ENCODE measurements around the gene INPP5F. TPM values are rescaled to one million over a fixed set of nuclear protein-coding genes. Genes with fewer than 3 reads are reported as not detected.

Gene INPP5F
- total and polyA plus RNA-seq, 2 of the 13 experiments (the other 11 are each of a cell fraction or from before 2014, with no cell fraction given), result 12.5 to 15.7 TPM

GRCh38 chr10:119713744-119714483 is 11.9 kb upstream of the INPP5F start:
- Histone ChIP-seq H3K27me3 (ENCODE audit: control insufficient read depth in 1 of 2, insufficient read depth in 2 of 2, low read length in 2 of 2) (no peaks in the 10 kb centered on the region), H3K4me2 (ENCODE audit: low read depth, low read length) (no peak overlapping the region), H3K4me3 (replicated peaks in 1 of 3; ENCODE audit: insufficient read depth in 1 of 3, low read depth in 2 of 3, low read length in 3 of 3) (no peak overlapping the region), H4K20me1 (ENCODE audit: insufficient read depth, low read length) (no peaks in the 10 kb centered on the region), H2AFZ (ENCODE audit: low read length) (no peak overlapping the region), H3K9me3 (ENCODE audit: low read length) (no peaks in the 10 kb centered on the region), H3K27ac (ENCODE audit: extremely low read length, insufficient read depth, low read length) (no peak overlapping the region), H3K9ac (ENCODE audit: insufficient read depth, low read depth, low read length) (no peak overlapping the region), H3K4me1 (ENCODE audit: insufficient read depth, low read length) (peaks cover 25% of the 10 kb centered on the region), H3K79me2 (ENCODE audit: insufficient read depth, low read length) (no peaks in the 10 kb centered on the region), H3K36me3 (replicated peaks in 1 of 2; ENCODE audit: control insufficient read depth in 1 of 2, insufficient read depth in 2 of 2, low read length in 2 of 2) (no peaks in the 10 kb centered on the region)
- intact Hi-C loops (cut with micrococcal nuclease; ENCODE audit: unreplicated experiment), result no loop called here
- POLR2A ChIA-PET, result interaction anchor here (1.5 kb wide), 1 partner anchor 12 kb away, joined by 4 read pairs; the partner anchor contains the start of gene INPP5F
- 71% methylated on average over 7 of the region's 7 CpGs for WGBS (ENCODE audit: low lambda C conversion rate)
- FAIRE-seq, result no peak
- CTCF ChIA-PET (ENCODE audit: low intra/inter-chr PET ratio, low total read pairs), result no interaction called here
- TF ChIP-seq PHB2 (IDR thresholded peaks at IDR 0.05; ENCODE audit: partially characterized antibody) (no peak), GATA4 (IDR thresholded peaks at IDR 0.05; ENCODE audit: borderline replicate concordance, low read depth) (no peak), NFKBIZ (CRISPR knock-in tag; IDR thresholded peaks at IDR 0.05) (no peak), ISX (CRISPR knock-in tag; conservative IDR thresholded peaks at IDR 0.05) (no peak), ZMYM2 (CRISPR knock-in tag; IDR thresholded peaks at IDR 0.05) (no peak), DMAP1 (CRISPR knock-in tag; IDR thresholded peaks at IDR 0.05) (no peak), CENPX (CRISPR knock-in tag; IDR thresholded peaks at IDR 0.05) (no peak), ZNF569 (CRISPR knock-in tag; IDR thresholded peaks at IDR 0.05; ENCODE audit: borderline replicate concordance) (no peak), YEATS4 (CRISPR knock-in tag; IDR thresholded peaks at IDR 0.05; ENCODE audit: borderline replicate concordance) (no peak), ZNF225 (CRISPR knock-in tag; IDR thresholded peaks at IDR 0.05) (no peak), JARID2 (CRISPR knock-in tag; IDR thresholded peaks at IDR 0.05; ENCODE audit: insufficient replicate concordance) (no peak), ZNF737 (CRISPR knock-in tag; IDR thresholded peaks at IDR 0.05; ENCODE audit: borderline replicate concordance) (no peak)
- DNase-seq (ENCODE audit: low spot score), result no peak
- in situ Hi-C loops (cut with HindIII; ENCODE audit: extremely low pct_ligation_motif_present, low pct_unique_long_range_greater_than_20kb), result no loop called here
- no peak for ATAC-seq
- BruUV-seq (replicated peaks), result no TSS peak
